NCI-H2227 treated with DMSO at 0.1 percent for 48 hours (cell line): ENCODE measurements around the gene YBX3.

Experiments used
- DNase-seq: peaks from one replicate; lab custom pipeline; 2025; lab: John Stamatoyannopoulos, UW

YBX3 gene

GRCh38 chr12:10721651-10722501 is 1.2 kb downstream of the YBX3 start:
- DNase-seq = no peak

- no peak for DNase-seq
These were observed 2.0 kb downstream of the YBX3 start for GRCh38 chr12:10720974-10721650.

GRCh38 chr12:10719482-10719881 is 3.6 kb downstream of the YBX3 start:
- no peak for DNase-seq

- DNase-seq = no peak
These were observed 4.8 kb downstream of the YBX3 start for GRCh38 chr12:10718279-10718821.

- DNase-seq = no peak
These were observed 5.7 kb downstream of the YBX3 start for GRCh38 chr12:10717410-10717809.

GRCh38 chr12:10716704-10717315 is 6.3 kb downstream of the YBX3 start:
- no peak for DNase-seq

GRCh38 chr12:10716277-10716676 is 6.8 kb downstream of the YBX3 start:
- DNase-seq = no peak

GRCh38 chr12:10715491-10715890 is 7.6 kb downstream of the YBX3 start:
- no peak for DNase-seq

GRCh38 chr12:10709808-10710207 is 13.3 kb downstream of the YBX3 start:
- no peak for DNase-seq

- no peak for DNase-seq
These were observed 14.3 kb downstream of the YBX3 start for GRCh38 chr12:10708862-10709261.

- no peak for DNase-seq
These were observed 17.5 kb downstream of the YBX3 start for GRCh38 chr12:10705655-10706054.

GRCh38 chr12:10701843-10702242 is 21.3 kb downstream of the YBX3 start:
- DNase-seq = no peak

GRCh38 chr12:10701131-10701681 is 21.9 kb downstream of the YBX3 start:
- no peak for DNase-seq

- no peak for DNase-seq
These were observed 22.5 kb downstream of the YBX3 start for GRCh38 chr12:10700581-10700980.

GRCh38 chr12:10697862-10698261 is 25.3 kb downstream of the YBX3 start:
- DNase-seq = no peak

- no peak for DNase-seq
These were observed 26.0 kb downstream of the YBX3 start for GRCh38 chr12:10697156-10697555.

- DNase-seq = no peak
These were observed 32.2 kb downstream of the YBX3 start for GRCh38 chr12:10690906-10691305.

- DNase-seq = no peak
These were observed 34.0 kb downstream of the YBX3 start for GRCh38 chr12:10689146-10689545.

GRCh38 chr12:10688042-10688441 is 35.1 kb downstream of the YBX3 start:
- DNase-seq = no peak

- DNase-seq = no peak
These were observed 49.3 kb downstream of the YBX3 start, which contains the start of gene STYK1 for GRCh38 chr12:10673659-10674384. Gene STYK1 (minus strand): TSS chr12:10674052. CDS start chr12:10634618, 39,434 bp downstream.

- no peak for DNase-seq
These were observed 50.8 kb downstream of the YBX3 start for GRCh38 chr12:10672231-10672868.
